ENCODE measurements around the gene LRCH1. TPM values are rescaled to one million over a fixed set of nuclear protein-coding genes. Genes with fewer than 3 reads are reported as not detected.

LRCH1 gene
- total RNA-seq, 2 experiments from 2014 or later, result 16.9 to 18.1 TPM

GRCh38 chr13:46659413-46660065, 106.6 kb downstream of the LRCH1 start:
- peaks cover 44% of the 10 kb centered on the region for H3K4me1 Mint-ChIP-seq

DNA sequence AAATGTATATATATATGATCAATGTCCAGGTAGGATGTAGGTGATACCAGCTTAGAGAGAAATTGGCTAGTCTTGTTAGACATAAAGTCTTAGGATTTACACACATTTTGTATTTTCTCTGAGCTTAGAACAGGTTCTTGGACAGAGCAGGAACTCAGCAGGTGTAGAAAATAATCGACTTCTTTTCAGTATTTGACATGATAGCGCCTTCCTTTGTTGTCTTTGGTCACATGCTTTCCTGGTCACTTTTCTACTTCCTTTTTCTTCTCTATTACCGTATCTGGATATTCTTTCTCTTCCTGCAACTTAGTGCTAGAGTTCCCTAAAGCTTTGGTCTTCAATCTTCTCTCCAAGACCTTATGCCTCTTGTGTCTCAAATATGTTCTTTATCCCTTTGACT, 107.4 kb downstream of the LRCH1 start:
- no peaks in the 10 kb centered on the region for H3K27me3 Mint-ChIP-seq
- H3K27ac Mint-ChIP-seq, result no peak overlapping the region
- peaks cover 12% of the 10 kb centered on the region for H3K36me3 Mint-ChIP-seq
- no peaks in the 10 kb centered on the region for H3K9me3 Mint-ChIP-seq
- H3K4me1 Mint-ChIP-seq, result peaks cover 39% of the 10 kb centered on the region
- no peak for DNase-seq
- no peak overlapping the region for H3K4me3 Mint-ChIP-seq

More at GRCh38 chr13:46659413-46660065, 106.6 kb downstream of the LRCH1 start:
- Mint-ChIP-seq H3K4me3 (no peak overlapping the region), H3K27ac (no peak overlapping the region), H3K9me3 (no peaks in the 10 kb centered on the region), H3K36me3 (peaks cover 12% of the 10 kb centered on the region), H3K27me3 (no peaks in the 10 kb centered on the region)
- DNase-seq, result no peak

DNA sequence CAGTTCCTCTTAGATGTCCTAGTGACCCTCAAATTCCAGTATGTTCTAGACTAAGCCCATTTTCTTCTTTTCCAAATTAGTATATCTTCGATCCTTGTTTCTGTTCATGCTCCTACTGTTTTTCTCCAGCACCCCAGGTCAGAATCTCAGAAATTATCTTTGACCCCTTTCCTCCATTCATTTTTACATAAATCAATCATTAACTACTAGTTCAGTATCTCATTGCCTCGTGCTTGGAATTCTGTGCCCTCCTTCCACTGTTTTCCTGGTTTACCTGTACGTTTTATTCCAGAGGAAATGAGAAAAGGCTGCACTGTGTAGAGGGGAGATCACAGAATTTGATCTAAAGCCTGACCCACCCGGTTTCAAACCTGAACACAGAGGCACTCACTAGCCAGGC, 107.9 kb downstream of the LRCH1 start:
- Mint-ChIP-seq H3K9me3 (no peaks in the 10 kb centered on the region), H3K36me3 (peaks cover 12% of the 10 kb centered on the region), H3K27me3 (no peaks in the 10 kb centered on the region), H3K27ac (no peak overlapping the region), H3K4me3 (no peak overlapping the region), H3K4me1 (peaks cover 39% of the 10 kb centered on the region)
- no peak for DNase-seq

GRCh38 chr13:46662690-46663089, 109.7 kb downstream of the LRCH1 start:
- no peak overlapping the region for H3K27ac Mint-ChIP-seq
- no peaks in the 10 kb centered on the region for H3K27me3 Mint-ChIP-seq
- H3K4me1 Mint-ChIP-seq, result peaks cover 42% of the 10 kb centered on the region
- peaks cover 12% of the 10 kb centered on the region for H3K36me3 Mint-ChIP-seq
- DNase-seq, result no peak
- no peak overlapping the region for H3K4me3 Mint-ChIP-seq
- H3K9me3 Mint-ChIP-seq, result no peaks in the 10 kb centered on the region

GRCh38 chr13:46663206-46664037, 110.5 kb downstream of the LRCH1 start:
- Mint-ChIP-seq H3K27me3 (no peaks in the 10 kb centered on the region), H3K9me3 (no peaks in the 10 kb centered on the region), H3K4me3 (no peak overlapping the region), H3K36me3 (peaks cover 12% of the 10 kb centered on the region), H3K27ac (no peak overlapping the region), H3K4me1 (peaks cover 41% of the 10 kb centered on the region)
- DNase-seq, result no peak

GRCh38 chr13:46664195-46664594, 111.2 kb downstream of the LRCH1 start:
- Mint-ChIP-seq H3K4me1 (peaks cover 46% of the 10 kb centered on the region), H3K36me3 (peaks cover 15% of the 10 kb centered on the region), H3K4me3 (no peak overlapping the region), H3K27me3 (no peaks in the 10 kb centered on the region), H3K9me3 (no peaks in the 10 kb centered on the region), H3K27ac (no peak overlapping the region)
- no peak for DNase-seq

DNA sequence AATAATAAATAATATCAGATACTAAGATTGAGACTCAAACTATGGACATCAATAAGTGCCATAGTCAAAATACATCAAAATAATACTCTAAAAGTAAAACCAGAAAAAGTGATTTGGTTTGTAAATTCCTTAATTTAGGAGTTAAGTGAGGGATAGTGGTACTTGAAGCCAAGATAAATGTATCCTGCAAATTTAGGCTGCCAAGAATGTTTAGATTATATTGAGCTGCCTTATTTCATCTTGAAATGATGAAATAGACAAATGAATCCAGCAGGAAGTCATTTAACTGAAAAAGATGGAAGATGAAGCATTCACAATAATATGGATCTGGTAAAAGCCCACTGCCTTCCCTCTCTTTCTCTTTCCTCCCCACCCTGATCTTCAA, 112.3 kb downstream of the LRCH1 start:
- Mint-ChIP-seq H3K36me3 (peaks cover 17% of the 10 kb centered on the region), H3K9me3 (no peaks in the 10 kb centered on the region), H3K27ac (peak overlapping the region; percentile 65), H3K4me1 (peaks cover 44% of the 10 kb centered on the region), H3K4me3 (no peak overlapping the region), H3K27me3 (no peaks in the 10 kb centered on the region)
- no peak for DNase-seq

- Mint-ChIP-seq H3K4me1 (peaks cover 44% of the 10 kb centered on the region), H3K27ac (peak overlapping the region; percentile 65), H3K36me3 (peaks cover 19% of the 10 kb centered on the region), H3K9me3 (no peaks in the 10 kb centered on the region), H3K4me3 (no peak overlapping the region), H3K27me3 (no peaks in the 10 kb centered on the region)
- DNase-seq, result no peak
These were observed 112.9 kb downstream of the LRCH1 start for GRCh38 chr13:46665633-46666482.

GRCh38 chr13:46666727-46667456, 113.9 kb downstream of the LRCH1 start:
- H3K4me1 Mint-ChIP-seq, result peaks cover 43% of the 10 kb centered on the region
- H3K9me3 Mint-ChIP-seq, result no peaks in the 10 kb centered on the region
- peaks cover 24% of the 10 kb centered on the region for H3K36me3 Mint-ChIP-seq
- H3K4me3 Mint-ChIP-seq, result peak overlapping the region; percentile 68
- H3K27me3 Mint-ChIP-seq, result no peaks in the 10 kb centered on the region
- peak overlapping the region; percentile 90 for H3K27ac Mint-ChIP-seq
- no peak for DNase-seq

- peaks cover 43% of the 10 kb centered on the region for H3K4me1 Mint-ChIP-seq
- no peaks in the 10 kb centered on the region for H3K9me3 Mint-ChIP-seq
- no peaks in the 10 kb centered on the region for H3K27me3 Mint-ChIP-seq
- H3K36me3 Mint-ChIP-seq, result peaks cover 29% of the 10 kb centered on the region
- H3K4me3 Mint-ChIP-seq, result peak overlapping the region; percentile 84
- DNase-seq, result no peak
- H3K27ac Mint-ChIP-seq, result peak overlapping the region; percentile 90
These were observed 114.8 kb downstream of the LRCH1 start for GRCh38 chr13:46667687-46668281.

DNA sequence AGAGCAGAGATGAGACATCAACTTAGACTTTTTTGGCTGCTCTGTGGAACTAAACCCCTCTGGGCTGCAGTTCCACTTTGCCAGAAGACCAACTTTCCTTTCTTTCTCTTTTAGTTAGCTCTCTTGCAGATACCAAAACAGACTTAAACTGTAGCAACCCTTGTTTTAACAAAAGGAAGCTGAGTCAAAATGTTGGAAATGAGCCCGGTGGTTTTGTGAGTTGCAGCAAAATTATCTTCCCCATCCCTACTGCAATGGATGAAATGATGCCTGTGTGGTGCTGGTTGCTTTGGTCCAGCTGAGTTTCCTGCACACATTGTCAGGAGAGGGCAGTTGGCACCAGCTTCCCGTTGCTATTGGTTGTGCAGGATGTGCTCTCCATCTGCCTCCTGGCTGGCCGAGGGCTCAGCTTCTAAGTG, 115.3 kb downstream of the LRCH1 start:
- Mint-ChIP-seq H3K36me3 (peaks cover 30% of the 10 kb centered on the region), H3K4me3 (peak overlapping the region; percentile 84), H3K27me3 (no peaks in the 10 kb centered on the region), H3K9me3 (no peaks in the 10 kb centered on the region), H3K27ac (peak overlapping the region; percentile 90), H3K4me1 (peaks cover 39% of the 10 kb centered on the region)
- no peak for DNase-seq

- Mint-ChIP-seq H3K27ac (peak overlapping the region; percentile 61), H3K4me3 (peak overlapping the region; percentile 44), H3K4me1 (peaks cover 35% of the 10 kb centered on the region), H3K27me3 (no peaks in the 10 kb centered on the region), H3K36me3 (peaks cover 30% of the 10 kb centered on the region), H3K9me3 (no peaks in the 10 kb centered on the region)
- no peak for DNase-seq
These were observed 116.1 kb downstream of the LRCH1 start for GRCh38 chr13:46668931-46669525.

DNA sequence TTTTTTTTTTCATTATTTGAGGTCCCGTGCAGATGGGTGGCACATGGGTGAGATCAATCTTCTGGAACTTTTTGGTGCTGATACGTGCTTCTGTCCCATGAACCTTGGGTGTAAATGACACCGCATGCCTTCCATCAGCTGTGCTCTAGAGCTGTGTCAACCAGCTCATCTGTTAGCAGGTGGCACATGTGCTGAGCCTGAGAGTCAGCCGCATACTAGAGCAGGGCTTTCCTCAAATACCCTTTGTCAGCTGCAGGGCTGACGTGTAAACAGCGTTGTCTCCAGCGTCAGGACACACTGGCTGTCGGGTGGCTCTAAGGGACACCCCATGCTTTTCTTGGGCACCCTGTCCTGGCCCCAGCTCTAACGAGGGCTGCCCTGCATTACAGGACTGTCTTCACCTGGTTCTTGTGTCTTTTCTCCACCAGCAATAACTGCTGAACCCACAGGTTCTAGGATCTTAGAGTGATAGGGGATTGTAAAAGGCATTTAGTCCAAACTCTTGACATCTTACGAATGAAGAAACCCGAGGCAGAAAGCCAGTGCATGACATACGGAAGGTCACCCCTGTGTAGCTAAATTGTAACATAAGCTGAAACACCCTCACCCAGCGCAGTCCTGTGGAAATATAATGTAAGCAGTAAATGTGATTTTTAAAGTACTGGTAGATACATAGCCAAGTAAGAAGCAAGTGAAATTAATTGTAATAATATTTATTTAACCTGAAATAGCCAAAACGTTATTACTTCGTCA, 119.5 kb downstream of the LRCH1 start:
- DNase-seq, result no peak
- H3K4me3 Mint-ChIP-seq, result no peak overlapping the region
- H3K27me3 Mint-ChIP-seq, result no peaks in the 10 kb centered on the region
- H3K27ac Mint-ChIP-seq, result no peak overlapping the region
- H3K36me3 Mint-ChIP-seq, result peaks cover 31% of the 10 kb centered on the region
- no peaks in the 10 kb centered on the region for H3K9me3 Mint-ChIP-seq
- H3K4me1 Mint-ChIP-seq, result peaks cover 32% of the 10 kb centered on the region
